CD4-positive, alpha-beta memory T cell (primary cell): ENCODE data around the gene RABEPK. TPM values are rescaled to one million over a fixed set of nuclear protein-coding genes. Genes with fewer than 3 reads are reported as not detected.
"Not testable (repeated sequence)": the region's sequence is repeated elsewhere in the genome, so short reads cannot be mapped to it uniquely, and the experiment has no call there.

Experiments
- CTCF ChIA-PET: fragments of 350-600 bp; sonication (Branson Sonifier 250); formaldehyde crosslinking; loops from one replicate; lab custom pipeline; 2021; ENCODE audit warnings: inconsistent platforms; ENCODE audit not compliant: partially characterized antibody; lab: Charles Lee
- POLR2A ChIA-PET: fragments of 350-600 bp; sonication (Branson Sonifier 250); formaldehyde crosslinking; loops from one replicate; lab custom pipeline; 2021; ENCODE audit not compliant: partially characterized antibody; lab: Charles Lee
- DNase-seq, 5 donors: peaks; one replicate each; pipeline versions ENCODE4 v3.0.0 to v3.0.0-alpha.2; 2020 to 2022; ENCODE audit warnings: mixed read lengths in 1 of 5
- H3K27ac ChIP-seq: one replicate; pipeline ENCODE4 v1.7.0; 2013; ENCODE audit warnings: low read depth, low read length
- H3K27me3 ChIP-seq: 2 replicates; pipeline ENCODE4 v1.7.0; 2013; ENCODE audit warnings: mild to moderate bottlenecking, low read length, moderate library complexity; ENCODE audit not compliant: insufficient read depth
- H3K36me3 ChIP-seq: 2 replicates; pipeline ENCODE4 v1.7.0; 2013; ENCODE audit warnings: mild to moderate bottlenecking, low read length, moderate library complexity; ENCODE audit not compliant: insufficient read depth
- H3K4me1 ChIP-seq: 2 replicates; pipeline ENCODE4 v1.7.0; 2013; ENCODE audit warnings: mild to moderate bottlenecking, low read length, moderate library complexity; ENCODE audit not compliant: insufficient read depth
- H3K4me3 ChIP-seq, 2 donors: one replicate each; pipeline ENCODE4 v1.7.0; 2013; ENCODE audit warnings: low read length in 2 of 2, mild to moderate bottlenecking in 1 of 2
- H3K9me3 ChIP-seq, 2 donors: one replicate each; pipeline ENCODE4 v1.7.0; 2013; ENCODE audit warnings: low read length in 2 of 2, control low read depth in 1 of 2; ENCODE audit not compliant: control insufficient read depth in 1 of 2
- H3K27ac Mint-ChIP-seq, 7 donors: one replicate each; pipeline ENCODE4 v1.8.0; 2020 to 2021; ENCODE audit warnings: mixed read lengths in 7 of 7, mild to moderate bottlenecking in 6 of 7, inconsistent platforms in 3 of 7, moderate library complexity in 3 of 7
- H3K27me3 Mint-ChIP-seq, 2 donors: one replicate each; pipeline ENCODE4 v1.8.0; 2020 to 2021; ENCODE audit warnings: mixed read lengths in 2 of 2
- H3K36me3 Mint-ChIP-seq, 2 donors: one replicate each; pipeline ENCODE4 v1.8.0; 2020 to 2021; ENCODE audit warnings: mixed read lengths in 2 of 2, inconsistent platforms in 1 of 2, mild to moderate bottlenecking in 1 of 2
- H3K4me1 Mint-ChIP-seq, 4 donors: one replicate each; pipeline ENCODE4 v1.8.0; 2020 to 2021; ENCODE audit warnings: mixed read lengths in 4 of 4, mild to moderate bottlenecking in 1 of 4
- H3K4me3 Mint-ChIP-seq, 8 donors: one replicate each; pipeline ENCODE4 v1.8.0; 2020 to 2021; ENCODE audit warnings: mixed read lengths in 8 of 8, mild to moderate bottlenecking in 7 of 8, moderate library complexity in 6 of 8, inconsistent platforms in 3 of 8
- H3K9me3 Mint-ChIP-seq, 8 donors: one replicate each; pipeline ENCODE4 v1.8.0; 2020 to 2021; ENCODE audit warnings: mixed read lengths in 8 of 8, mild to moderate bottlenecking in 5 of 8, inconsistent platforms in 3 of 8, moderate library complexity in 1 of 8
- intact Hi-C: fragments of 100-400 bp; cut with micrococcal nuclease; formaldehyde crosslinking; loops from one replicate; pipeline ENCODE4 v1.15.1; 2023
- polyA plus RNA-seq, 2 donors: library from polyadenylated mRNA; unstranded; fragments of 300-500 nt; fragmentation: Illumina TruSeq; gene quantifications; one replicate each; pipeline ENCODE4 v1.2.3, GENCODE V29; 2021
- total RNA-seq, 2 experiments: library from RNA; stranded (reverse); gene quantifications; one replicate each; pipeline ENCODE4 v1.2.3, GENCODE V29; 2021

RABEPK gene
- total and polyA plus RNA-seq, 4 experiments from 2014 or later, result 12.2 to 43.3 (median 24.7) TPM

- DNase-seq, H3K4me3 Mint-ChIP-seq, H3K9me3 ChIP-seq, intact Hi-C loops, H3K27me3 ChIP-seq, H3K4me1 Mint-ChIP-seq, H3K9me3 Mint-ChIP-seq, H3K4me1 ChIP-seq, POLR2A ChIA-PET, H3K36me3 ChIP-seq, H3K4me3 ChIP-seq, H3K27me3 Mint-ChIP-seq, H3K27ac ChIP-seq: not testable (repeated sequence)
- CTCF ChIA-PET, result interaction anchor here (0.7 kb wide), 1 partner anchor 132 kb away, joined by 3 read pairs; no protein-coding TSS in a partner anchor
- Mint-ChIP-seq H3K36me3 (peaks cover 5 to 27% of the 10 kb centered on the region in 2 donors), H3K27ac (peak overlapping the region in 1 of 7 donors; percentile 3)
These were observed 37.5 kb upstream of the RABEPK start for GRCh38 chr9:125162891-125163290.

DNA sequence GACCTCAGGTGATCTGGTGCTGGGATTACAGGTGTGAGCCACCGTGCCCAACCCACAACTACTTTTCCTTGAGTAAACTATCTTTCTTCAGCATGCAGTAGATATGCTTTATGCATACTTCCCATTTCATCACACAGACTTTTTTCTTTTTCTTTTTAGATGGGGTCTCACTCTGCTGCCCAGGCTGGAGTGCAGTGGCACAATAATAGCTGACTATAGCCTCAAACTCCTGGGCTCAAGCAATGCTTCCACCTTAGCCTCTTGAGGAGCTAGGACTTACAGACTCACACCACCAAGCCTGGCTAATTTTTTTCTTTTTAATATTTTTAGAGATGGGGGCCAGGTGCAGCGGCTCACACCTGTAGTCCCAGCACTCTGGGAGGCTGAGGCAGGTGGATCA lies 33.6 kb upstream of the RABEPK start:
- POLR2A ChIA-PET, result interaction anchor here (0.7 to 1.2 kb wide), 2 partner anchors 40 to 74 kb away, joined by 3 read pairs; no protein-coding TSS in a partner anchor
- peaks cover 16% of the 10 kb centered on the region for H3K36me3 ChIP-seq
- CTCF ChIA-PET, result no interaction called here

DNA sequence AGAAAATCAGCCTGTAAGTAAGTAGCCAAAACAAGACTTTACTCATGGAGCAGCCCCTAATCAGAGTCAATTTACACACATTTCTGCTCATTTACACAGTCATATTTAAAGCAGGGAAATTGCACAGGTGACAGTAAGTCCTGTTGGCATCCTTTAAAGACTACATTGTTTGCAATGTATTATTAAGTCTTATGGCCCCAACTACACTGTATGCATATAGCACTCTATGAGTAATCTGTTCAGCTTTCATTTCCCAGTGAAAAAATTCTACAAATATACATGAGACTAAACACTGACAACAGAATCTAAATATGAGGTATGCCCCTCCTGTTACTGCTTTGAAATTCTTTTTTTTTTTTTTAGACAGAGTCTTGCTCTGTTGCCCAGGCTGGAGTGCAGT lies 30.4 kb upstream of the RABEPK start:
- Mint-ChIP-seq H3K4me3 (no peak overlapping the region), H3K36me3 (peaks cover 28 to 45% of the 10 kb centered on the region in 2 donors), H3K27me3 (no peaks in the 10 kb centered on the region), H3K4me1 (peaks cover 26 to 35% (median 32%) of the 10 kb centered on the region in 4 donors), H3K9me3 (no peaks in the 10 kb centered on the region), H3K27ac (peak overlapping the region in 1 of 7 donors; percentile 43)
- no peak overlapping the region for H3K4me3 ChIP-seq
- POLR2A ChIA-PET, result interaction anchor here (0.6 kb wide), 1 partner anchor 1967 kb away, joined by 4 read pairs; no protein-coding TSS in a partner anchor
- intact Hi-C loops, result no loop called here
- peaks cover 25% of the 10 kb centered on the region for H3K4me1 ChIP-seq
- H3K9me3 ChIP-seq, result no peaks in the 10 kb centered on the region
- no peak for DNase-seq
- no peaks in the 10 kb centered on the region for H3K27me3 ChIP-seq
- peaks cover 12% of the 10 kb centered on the region for H3K36me3 ChIP-seq
- H3K27ac ChIP-seq, result no peak overlapping the region
- CTCF ChIA-PET, result no interaction called here

More for the DNA sequence above, 33.6 kb upstream of the RABEPK start:
- H3K9me3 ChIP-seq, result no peaks in the 10 kb centered on the region
- Mint-ChIP-seq H3K27ac (peak overlapping the region in 2 of 7 donors; percentile 52 to 73), H3K36me3 (peaks cover 24 to 40% of the 10 kb centered on the region in 2 donors), H3K27me3 (no peaks in the 10 kb centered on the region), H3K4me3 (no peak overlapping the region), H3K4me1 (peaks cover 11 to 14% (median 11%) of the 10 kb centered on the region in 4 donors), H3K9me3 (no peaks in the 10 kb centered on the region)
- DNase-seq, result no peak
- H3K27me3 ChIP-seq, result no peaks in the 10 kb centered on the region
- H3K4me1 ChIP-seq, result peaks cover under 1% of the 10 kb centered on the region
- H3K27ac ChIP-seq, result no peak overlapping the region
- H3K4me3 ChIP-seq, result no peak overlapping the region
- intact Hi-C loops, result no loop called here

DNA sequence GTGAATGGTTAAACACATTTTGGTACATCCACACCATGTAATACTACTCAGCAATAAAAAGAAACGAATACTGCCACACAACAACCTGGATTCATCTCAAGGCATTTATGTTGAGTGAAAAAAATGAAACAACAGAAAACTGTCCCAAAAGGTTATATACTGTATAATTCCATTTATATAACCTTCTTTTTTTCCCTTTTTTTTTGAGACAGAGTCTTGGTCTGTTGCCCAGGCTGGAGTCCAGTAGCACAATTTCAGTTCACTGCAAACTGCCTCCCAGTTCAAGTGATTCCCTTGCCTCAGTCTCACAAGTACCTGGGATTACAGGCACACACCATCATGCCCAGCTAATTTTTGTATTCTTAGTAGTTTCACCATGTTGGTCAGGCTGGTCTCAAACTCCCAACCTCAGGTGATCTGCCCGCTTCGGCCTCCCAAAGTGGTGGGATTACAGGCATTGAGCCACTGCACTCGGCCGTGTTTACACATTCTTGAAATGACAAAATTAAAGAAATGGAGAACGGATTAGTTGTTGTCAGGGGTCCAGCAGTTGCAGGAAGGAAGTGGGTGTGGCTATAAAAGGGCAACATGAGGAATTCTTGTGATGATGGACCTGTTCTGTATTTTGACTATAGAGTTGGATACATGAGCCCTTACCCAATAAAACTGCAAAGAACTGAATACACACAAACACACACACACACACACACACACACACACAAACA lies 28.1 kb upstream of the RABEPK start:
- no peaks in the 10 kb centered on the region for H3K9me3 ChIP-seq
- ChIA-PET CTCF (no interaction called here), POLR2A (no interaction called here)
- H3K4me1 ChIP-seq, result peaks cover 29% of the 10 kb centered on the region
- intact Hi-C loops, result no loop called here
- H3K27ac Mint-ChIP-seq, result peak overlapping the region in 6 of 7 donors; percentile 27 to 87 (median 69)
- H3K36me3 ChIP-seq, result peaks cover 12% of the 10 kb centered on the region
- peaks cover 28 to 41% of the 10 kb centered on the region in 2 donors for H3K36me3 Mint-ChIP-seq
- peaks cover 30 to 51% (median 43%) of the 10 kb centered on the region in 4 donors for H3K4me1 Mint-ChIP-seq
- no peak for DNase-seq
- no peaks in the 10 kb centered on the region for H3K27me3 ChIP-seq
- H3K9me3 Mint-ChIP-seq, result no peaks in the 10 kb centered on the region
- peak overlapping the region in 5 of 8 donors; percentile 21 to 65 (median 51) for H3K4me3 Mint-ChIP-seq
- no peak overlapping the region for H3K4me3 ChIP-seq
- H3K27ac ChIP-seq, result no peak overlapping the region
- H3K27me3 Mint-ChIP-seq, result no peaks in the 10 kb centered on the region

GRCh38 chr9:125176636-125177035 lies 23.7 kb upstream of the RABEPK start:
- H3K4me3 ChIP-seq, result no peak overlapping the region
- H3K27ac ChIP-seq, result no peak overlapping the region
- H3K9me3 ChIP-seq, result no peaks in the 10 kb centered on the region
- H3K27me3 Mint-ChIP-seq, result no peaks in the 10 kb centered on the region
- H3K36me3 ChIP-seq, result no peaks in the 10 kb centered on the region
- peaks cover 50 to 80% (median 66%) of the 10 kb centered on the region in 4 donors for H3K4me1 Mint-ChIP-seq
- peaks cover 20 to 26% of the 10 kb centered on the region in 2 donors for H3K36me3 Mint-ChIP-seq
- H3K4me3 Mint-ChIP-seq, result peak overlapping the region in 1 of 8 donors; percentile 1
- H3K4me1 ChIP-seq, result peaks cover 48% of the 10 kb centered on the region
- ChIA-PET CTCF (no interaction called here), POLR2A (no interaction called here)
- H3K27me3 ChIP-seq, result no peaks in the 10 kb centered on the region
- no peak for DNase-seq
- peak overlapping the region in 5 of 7 donors; percentile 2 to 72 (median 65) for H3K27ac Mint-ChIP-seq
- intact Hi-C loops, result no loop called here
- no peaks in the 10 kb centered on the region for H3K9me3 Mint-ChIP-seq

DNA sequence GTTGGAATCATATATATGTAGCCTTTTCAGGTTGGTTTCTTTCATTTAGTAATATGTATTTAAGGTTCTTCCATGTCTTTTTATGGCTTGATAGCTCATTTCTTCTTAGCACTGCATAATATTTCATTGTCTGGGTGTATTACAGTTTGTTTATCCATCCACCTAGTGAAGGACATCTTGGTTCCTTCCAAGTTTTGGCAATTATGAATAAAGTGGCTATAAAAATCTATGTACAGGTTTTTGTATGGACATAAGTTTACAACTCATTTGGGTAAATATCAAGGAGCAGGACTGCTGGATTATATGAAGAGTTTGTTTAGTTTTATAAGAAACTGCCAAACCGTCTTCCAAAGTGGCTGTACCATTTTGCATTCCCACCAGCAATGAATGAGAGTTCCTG lies 22.5 kb upstream of the RABEPK start:
- peaks cover 50 to 78% (median 65%) of the 10 kb centered on the region in 4 donors for H3K4me1 Mint-ChIP-seq
- H3K27ac Mint-ChIP-seq, result peak overlapping the region in 1 of 7 donors; percentile 69
- CTCF ChIA-PET, result no interaction called here
- H3K36me3 ChIP-seq, result peaks cover 3% of the 10 kb centered on the region
- H3K4me3 ChIP-seq, result no peak overlapping the region
- no peaks in the 10 kb centered on the region for H3K9me3 Mint-ChIP-seq
- H3K9me3 ChIP-seq, result no peaks in the 10 kb centered on the region
- POLR2A ChIA-PET, result interaction anchor here (1.3 kb wide), 1 partner anchor 63 kb away, joined by 6 read pairs; the partner anchor contains the start of gene HSPA5
- H3K4me1 ChIP-seq, result peaks cover 46% of the 10 kb centered on the region
- no peaks in the 10 kb centered on the region for H3K27me3 Mint-ChIP-seq
- H3K27me3 ChIP-seq, result no peaks in the 10 kb centered on the region
- no peak for DNase-seq
- H3K36me3 Mint-ChIP-seq, result peaks cover 26 to 31% of the 10 kb centered on the region in 2 donors
- H3K27ac ChIP-seq, result no peak overlapping the region
- intact Hi-C loops, result no loop called here
- H3K4me3 Mint-ChIP-seq, result no peak overlapping the region

DNA sequence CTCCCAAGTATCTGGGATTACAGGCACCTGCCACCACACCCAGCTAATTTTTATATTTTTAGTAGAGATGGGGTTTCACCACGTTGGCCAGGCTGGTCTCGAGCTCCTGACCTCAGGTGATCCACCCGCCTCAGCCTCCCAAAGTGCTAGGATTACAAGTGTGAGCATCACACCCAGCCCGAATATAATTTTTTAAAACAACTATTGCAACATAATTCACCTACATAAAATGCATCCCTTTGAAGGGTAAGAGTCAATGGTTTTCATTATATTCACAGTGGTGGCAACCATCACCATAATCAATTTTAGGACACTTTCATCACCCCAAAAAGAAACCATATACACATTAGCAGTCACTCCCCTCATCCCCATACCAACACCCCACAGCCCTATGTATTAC lies 20.6 kb upstream of the RABEPK start:
- POLR2A ChIA-PET, result interaction anchor here (0.6 kb wide), 1 partner anchor 1221 kb away, joined by 3 read pairs; no protein-coding TSS in a partner anchor
- H3K4me3 Mint-ChIP-seq, DNase-seq, H3K27ac ChIP-seq, intact Hi-C loops, H3K36me3 ChIP-seq, H3K9me3 ChIP-seq, H3K27me3 ChIP-seq, H3K4me3 ChIP-seq, H3K9me3 Mint-ChIP-seq, CTCF ChIA-PET, H3K27me3 Mint-ChIP-seq: not testable (repeated sequence)
- peak overlapping the region in 2 of 7 donors; percentile 3 to 45 for H3K27ac Mint-ChIP-seq
- H3K4me1 Mint-ChIP-seq, result peaks cover 49 to 80% (median 64%) of the 10 kb centered on the region in 4 donors
- H3K36me3 Mint-ChIP-seq, result peaks cover 29 to 31% of the 10 kb centered on the region in 2 donors
- H3K4me1 ChIP-seq, result peaks cover 45% of the 10 kb centered on the region
